Esophagus muscularis mucosa (tissue), 4 donors: ENCODE results near the gene CAMK1D. TPM values are rescaled to one million over a fixed set of nuclear protein-coding genes. Genes with fewer than 3 reads are reported as not detected.
"Not testable (repeated sequence)": the region's sequence is repeated elsewhere in the genome, so short reads cannot be mapped to it uniquely, and the experiment has no call there.

Experiments used
- DNase-seq: peaks from one replicate; pipeline ENCODE4 v3.0.0-alpha.2; 2017; ENCODE audit errors: extremely low spot score
- H3K27ac ChIP-seq, 4 donors: fragments of 200-600 bp; sonication (generic); replicated peaks in 1 of 4; 1 replicate in 3 of 4; 2 replicates in 1 of 4; pipeline ENCODE4 v1.5.1; 2016 to 2019; ENCODE audit warnings: mild to moderate bottlenecking in 1 of 4
- H3K27me3 ChIP-seq, 4 donors: fragments of 200-600 bp; sonication (generic); one replicate each; pipeline versions ENCODE4 v1.5.1 to v1.6.0; 2016 to 2019
- H3K36me3 ChIP-seq, 4 donors: fragments of 200-600 bp; sonication (generic); one replicate each; pipeline ENCODE4 v1.5.1; 2016 to 2019
- H3K4me1 ChIP-seq, 4 donors: fragments of 200-600 bp; sonication (generic); one replicate each; pipeline ENCODE4 v1.5.1; 2016 to 2019
- H3K4me3 ChIP-seq, 4 donors: fragments of 200-600 bp; sonication (generic); 1 replicate in 2 of 4; 2 replicates in 2 of 4; pipeline ENCODE4 v1.5.1; 2016 to 2019; ENCODE audit warnings: mild to moderate bottlenecking in 4 of 4, moderate library complexity in 1 of 4
- H3K9me3 ChIP-seq, 4 donors: fragments of 200-600 bp; sonication (generic); 1 replicate in 3 of 4; 2 replicates in 1 of 4; pipeline ENCODE4 v1.5.1; 2016 to 2019
- CTCF ChIP-seq, 3 experiments: fragments of 200-600 bp in 2 of 3; fragments of 450-650 bp in 1 of 3; sonication (generic) in 2 of 3; IDR thresholded peaks; one replicate each; pipeline ENCODE4 v1.5.1; 2017 to 2019; ENCODE audit warnings: antibody characterized with exemption in 3 of 3, mild to moderate bottlenecking in 2 of 3, moderate library complexity in 1 of 3
- EP300 ChIP-seq: sonication (generic); formaldehyde crosslinking; IDR thresholded peaks from one replicate; pipeline ENCODE4 v1.6.1; 2017; ENCODE audit warnings: antibody characterized with exemption
- POLR2A ChIP-seq: fragments of 450-650 bp; IDR thresholded peaks from one replicate; pipeline ENCODE4 v1.6.1; 2017; ENCODE audit warnings: antibody characterized with exemption, moderate library complexity, mild to moderate bottlenecking, low read depth
- POLR2AphosphoS5 ChIP-seq, 2 donors: sonication (generic); formaldehyde crosslinking; IDR thresholded peaks; one replicate each; pipeline ENCODE4 v1.6.1; 2017; ENCODE audit warnings: antibody characterized with exemption in 2 of 2
- WGBS: methylation state at CpG from one replicate; pipeline ENCODE4 v1.1.5; 2018; 5-methylcytosine and 5-hydroxymethylcytosine counted together
- intact Hi-C: fragments of 100-400 bp; cut with DNase I; formaldehyde crosslinking; loops from one replicate; pipeline ENCODE4 v1.15.1; 2023
- total RNA-seq, 4 donors: library from RNA; depleted of rRNA; stranded (reverse); fragments of >200 nt; gene quantifications; one replicate each; pipeline versions ENCODE4 v1.1.0 to v1.2.1, GENCODE V29; 2016

CAMK1D gene
- total RNA-seq, 4 donors from 2014 or later = 8.4 to 15.4 (median 11.3) TPM

DNA sequence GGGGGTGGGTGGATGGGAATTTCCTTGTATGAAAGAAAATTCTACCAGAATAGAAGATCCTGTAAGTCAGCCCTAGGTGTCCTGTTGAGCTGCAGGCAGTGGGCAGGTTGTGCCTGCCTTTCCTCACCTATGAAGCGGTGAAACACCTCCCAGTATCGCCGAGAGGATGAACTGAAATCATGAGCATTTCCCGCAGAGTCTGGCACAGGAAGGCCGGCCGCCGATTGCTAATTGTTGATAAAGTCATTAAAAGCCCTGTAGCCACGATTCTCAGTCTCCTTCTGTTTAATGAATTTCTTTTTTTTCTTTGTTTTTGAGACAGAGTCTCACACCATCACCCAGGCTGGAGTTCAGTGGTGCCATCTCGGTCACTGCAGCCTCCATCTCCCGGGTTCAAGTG is 142.1 kb downstream of the CAMK1D start:
- Histone ChIP-seq H3K27ac (no peak overlapping the region), H3K4me3 (no peak overlapping the region), H3K4me1 (peaks cover 0 to 28% (median 11%) of the 10 kb centered on the region in 4 donors), H3K36me3 (no peaks in the 10 kb centered on the region), H3K9me3 (no peaks in the 10 kb centered on the region), H3K27me3 (no peaks in the 10 kb centered on the region)
- 84% methylated on average over 10 of the region's 10 CpGs for WGBS
- intact Hi-C loops = no loop called here
- no peak for DNase-seq
- TF ChIP-seq CTCF (IDR thresholded peaks at IDR 0.05) (no peak), POLR2A (no peak), EP300 (no peak), POLR2AphosphoS5 (IDR thresholded peaks at IDR 0.05) (no peak)

DNA sequence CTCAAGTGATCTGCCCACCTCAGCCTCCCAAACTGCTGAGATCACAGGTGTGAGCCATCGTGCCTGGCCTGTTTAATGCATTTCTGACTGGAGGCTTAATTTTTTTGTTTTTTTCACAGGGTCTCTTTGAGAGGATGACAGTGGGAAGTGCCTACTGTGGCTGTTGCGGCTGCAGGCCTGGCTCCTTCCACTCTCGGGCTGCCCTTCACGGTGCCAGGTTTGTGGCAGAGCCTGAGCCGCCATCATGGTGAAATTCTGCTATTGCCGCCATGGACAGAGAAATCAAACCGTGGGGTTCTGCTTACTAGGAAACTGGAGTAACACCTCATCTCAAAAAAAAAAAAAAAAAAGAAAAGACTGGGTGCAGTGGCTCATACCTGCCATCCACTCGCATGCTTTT is 142.7 kb downstream of the CAMK1D start:
- no peak for DNase-seq
- WGBS = 87% methylated on average over 8 of the region's 8 CpGs

GRCh38 chr10:12497046-12497445 is 147.7 kb downstream of the CAMK1D start:
- H3K4me3 ChIP-seq, H3K9me3 ChIP-seq, H3K27ac ChIP-seq, DNase-seq, H3K27me3 ChIP-seq, intact Hi-C loops, H3K36me3 ChIP-seq: not testable (repeated sequence)
- peaks cover 22 to 39% (median 32%) of the 10 kb centered on the region in 4 donors for H3K4me1 ChIP-seq
- 84% methylated on average over 10 of the region's 10 CpGs for WGBS

More for the DNA sequence above, 142.7 kb downstream of the CAMK1D start:
- Histone ChIP-seq H3K27ac (no peak overlapping the region), H3K4me3 (no peak overlapping the region), H3K4me1 (peaks cover 0 to 26% (median 11%) of the 10 kb centered on the region in 4 donors), H3K27me3 (no peaks in the 10 kb centered on the region), H3K36me3 (no peaks in the 10 kb centered on the region), H3K9me3 (no peaks in the 10 kb centered on the region)
- TF ChIP-seq CTCF (IDR thresholded peaks at IDR 0.05) (no peak), POLR2A (no peak), POLR2AphosphoS5 (IDR thresholded peaks at IDR 0.05) (no peak), EP300 (no peak)
- intact Hi-C loops = no loop called here

- Histone ChIP-seq H3K27ac (no peak overlapping the region), H3K4me1 (peaks cover 22 to 39% (median 35%) of the 10 kb centered on the region in 4 donors), H3K4me3 (no peak overlapping the region), H3K27me3 (no peaks in the 10 kb centered on the region), H3K9me3 (no peaks in the 10 kb centered on the region), H3K36me3 (no peaks in the 10 kb centered on the region)
- no peak for TF ChIP-seq CTCF (IDR thresholded peaks at IDR 0.05)
- TF ChIP-seq EP300 = no peak
- TF ChIP-seq POLR2AphosphoS5 (IDR thresholded peaks at IDR 0.05) = no peak
- TF ChIP-seq POLR2A = no peak
- no peak for DNase-seq
- intact Hi-C loops = no loop called here
- WGBS = 66% methylated on average over 6 of the region's 7 CpGs
Measured at GRCh38 chr10:12499076-12499986, 150.0 kb downstream of the CAMK1D start.

DNA sequence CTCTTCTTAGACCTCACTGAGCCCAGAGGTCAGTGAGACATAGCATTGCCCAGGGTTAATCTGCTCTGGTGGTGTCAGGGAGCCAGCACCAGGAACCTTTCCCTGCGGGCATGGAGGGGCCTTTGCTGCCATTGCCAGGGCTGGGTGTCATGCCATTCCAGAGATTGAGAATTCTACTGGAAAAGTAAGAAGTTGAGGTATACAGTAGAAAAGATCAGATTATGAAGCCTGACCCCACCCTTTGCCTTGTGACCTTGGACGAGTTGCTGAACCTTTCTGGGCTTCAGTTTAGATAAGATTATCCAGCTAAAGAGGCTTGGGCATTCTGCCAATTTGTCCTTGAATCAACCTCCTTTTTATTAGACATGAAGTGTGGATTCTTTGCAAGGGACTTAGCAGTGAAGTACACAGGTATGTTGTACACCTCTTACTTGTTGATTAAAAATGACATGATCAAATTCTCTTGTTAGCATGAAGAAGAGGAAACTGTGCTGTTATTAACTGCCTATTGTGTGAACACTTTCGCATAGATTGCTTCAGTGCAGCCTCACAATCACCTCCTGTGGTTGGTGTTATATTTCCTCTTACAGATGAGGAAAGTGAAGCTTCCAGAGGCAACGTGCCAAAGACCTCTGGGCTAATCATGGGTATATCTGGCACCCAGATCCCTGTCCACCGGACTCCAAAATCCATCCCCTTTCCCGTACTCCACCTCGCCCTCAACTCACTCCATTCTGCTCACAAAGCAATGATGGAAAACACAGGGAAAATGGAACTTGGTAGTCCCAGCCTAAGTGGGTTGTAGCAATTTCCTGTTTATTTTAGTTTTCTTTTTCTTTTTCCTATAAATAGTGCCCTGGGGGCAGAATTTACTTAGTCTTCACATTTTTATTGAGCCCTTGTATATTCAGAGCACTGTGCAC is 151.3 kb downstream of the CAMK1D start:
- intact Hi-C loops = no loop called here
- H3K9me3 ChIP-seq = no peaks in the 10 kb centered on the region
- no peak overlapping the region for H3K4me3 ChIP-seq
- no peak for DNase-seq
- H3K36me3 ChIP-seq = no peaks in the 10 kb centered on the region
- peaks cover 22 to 39% (median 35%) of the 10 kb centered on the region in 4 donors for H3K4me1 ChIP-seq
- TF ChIP-seq EP300 = no peak
- no peak for TF ChIP-seq CTCF (IDR thresholded peaks at IDR 0.05)
- TF ChIP-seq POLR2A = no peak
- no peak for TF ChIP-seq POLR2AphosphoS5 (IDR thresholded peaks at IDR 0.05)
- H3K27ac ChIP-seq = no peak overlapping the region
- no peaks in the 10 kb centered on the region for H3K27me3 ChIP-seq
- 48% methylated on average over 7 of the region's 7 CpGs for WGBS
